ENCODE results near the gene HLA-DOB.
A peak's percentile ranks its signal among the peaks of the same experiment; 100 is the strongest.

HLA-DOB gene

GRCh38 chr6:32829495-32829894 lies 12.7 kb upstream of the HLA-DOB start:
- no peak overlapping the region for H3K4me3 ChIP-seq (ENCODE audit: low read length)
- no peaks in the 10 kb centered on the region for H3K36me3 ChIP-seq (ENCODE audit: control insufficient read depth, insufficient read depth, low read length)
- no peak overlapping the region for H2BK120ac ChIP-seq (ENCODE audit: low read depth, low read length)
- H2BK15ac ChIP-seq (replicated peaks; ENCODE audit: low read depth), result no peak overlapping the region
- H3K4me2 ChIP-seq (ENCODE audit: low read length), result no peak overlapping the region
- H3K27ac ChIP-seq (ENCODE audit: low read depth, low read length), result no peak overlapping the region
- no peak overlapping the region for H3K4ac ChIP-seq (ENCODE audit: low read depth, low read length)
- H4K8ac ChIP-seq (ENCODE audit: low read depth, low read length), result no peak overlapping the region
- no peaks in the 10 kb centered on the region for H3K79me1 ChIP-seq (ENCODE audit: low read length)
- no peaks in the 10 kb centered on the region for H3K79me2 ChIP-seq (ENCODE audit: control insufficient read depth, insufficient read depth, low read length)
- H2BK5ac ChIP-seq (ENCODE audit: low read length), result no peak overlapping the region
- peak; percentile 5 for DNase-seq
- H3K56ac ChIP-seq (ENCODE audit: low read length), result no peak overlapping the region
- H3K9ac ChIP-seq (ENCODE audit: low read length), result no peak overlapping the region
- no CpG with 5 or more reads among the region's 7 CpGs for WGBS (ENCODE audit: extremely low coverage, insufficient coverage, low lambda C conversion rate)
- no peak overlapping the region for H3K18ac ChIP-seq (ENCODE audit: low read length)
- no peak overlapping the region for H4K5ac ChIP-seq (ENCODE audit: low read length)
- H3K4me1 ChIP-seq (ENCODE audit: control insufficient read depth, low read depth, low read length), result no peaks in the 10 kb centered on the region
- no peak overlapping the region for H2AK5ac ChIP-seq (ENCODE audit: low read length)
- no peaks in the 10 kb centered on the region for H3K27me3 ChIP-seq (ENCODE audit: insufficient read depth, low read length, poor library complexity)
- H3K23ac ChIP-seq (ENCODE audit: low read length), result no peak overlapping the region

- DNase-seq, result no peak
- H2AK5ac ChIP-seq (ENCODE audit: low read length), result no peak overlapping the region
- H3K4me2 ChIP-seq (ENCODE audit: low read length), result no peak overlapping the region
- no peak overlapping the region for H4K8ac ChIP-seq (ENCODE audit: low read depth, low read length)
- no peaks in the 10 kb centered on the region for H3K4me1 ChIP-seq (ENCODE audit: control insufficient read depth, low read depth, low read length)
- no peak overlapping the region for H2BK120ac ChIP-seq (ENCODE audit: low read depth, low read length)
- H3K79me2 ChIP-seq (ENCODE audit: control insufficient read depth, insufficient read depth, low read length), result no peaks in the 10 kb centered on the region
- no peak overlapping the region for H3K4ac ChIP-seq (ENCODE audit: low read depth, low read length)
- H3K36me3 ChIP-seq (ENCODE audit: control insufficient read depth, insufficient read depth, low read length), result no peaks in the 10 kb centered on the region
- no peak overlapping the region for H3K9ac ChIP-seq (ENCODE audit: low read length)
- no peak overlapping the region for H3K18ac ChIP-seq (ENCODE audit: low read length)
- H4K5ac ChIP-seq (ENCODE audit: low read length), result no peak overlapping the region
- no peaks in the 10 kb centered on the region for H3K79me1 ChIP-seq (ENCODE audit: low read length)
- no peak overlapping the region for H3K4me3 ChIP-seq (ENCODE audit: low read length)
- H3K56ac ChIP-seq (ENCODE audit: low read length), result no peak overlapping the region
- H2BK15ac ChIP-seq (replicated peaks; ENCODE audit: low read depth), result no peak overlapping the region
- no CpG with 5 or more reads among the region's 3 CpGs for WGBS (ENCODE audit: extremely low coverage, insufficient coverage, low lambda C conversion rate)
- no peak overlapping the region for H2BK5ac ChIP-seq (ENCODE audit: low read length)
- H3K23ac ChIP-seq (ENCODE audit: low read length), result no peak overlapping the region
- no peaks in the 10 kb centered on the region for H3K27me3 ChIP-seq (ENCODE audit: insufficient read depth, low read length, poor library complexity)
- no peak overlapping the region for H3K27ac ChIP-seq (ENCODE audit: low read depth, low read length)
Measured at GRCh38 chr6:32827025-32827424, 10.2 kb upstream of the HLA-DOB start.

DNA sequence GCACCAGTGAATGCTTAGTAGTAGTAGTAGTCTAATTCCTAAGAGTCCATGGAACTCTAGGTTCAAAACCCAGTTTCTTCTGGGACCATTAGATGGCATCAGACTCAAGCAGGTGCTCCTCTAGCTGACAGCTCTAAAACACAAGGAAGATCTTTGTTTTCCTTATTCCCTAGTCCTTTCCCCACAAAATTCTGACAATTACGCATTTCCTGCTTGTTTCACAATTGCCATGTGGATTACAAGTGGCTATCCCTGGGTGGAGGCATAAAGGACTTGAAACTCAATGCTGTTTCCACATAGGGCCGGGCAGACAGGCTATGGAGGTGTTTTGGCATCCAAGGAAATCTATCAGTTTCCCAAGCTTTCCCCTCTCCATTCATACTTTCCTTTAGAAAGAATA lies 9.2 kb upstream of the HLA-DOB start:
- no peak overlapping the region for H3K4ac ChIP-seq (ENCODE audit: low read depth, low read length)
- H3K23ac ChIP-seq (ENCODE audit: low read length), result no peak overlapping the region
- no peak overlapping the region for H4K8ac ChIP-seq (ENCODE audit: low read depth, low read length)
- H3K56ac ChIP-seq (ENCODE audit: low read length), result no peak overlapping the region
- no peak overlapping the region for H3K4me2 ChIP-seq (ENCODE audit: low read length)
- H2BK5ac ChIP-seq (ENCODE audit: low read length), result no peak overlapping the region
- H2AK5ac ChIP-seq (ENCODE audit: low read length), result no peak overlapping the region
- no peak overlapping the region for H3K27ac ChIP-seq (ENCODE audit: low read depth, low read length)
- no CpG with 5 or more reads among the region's 2 CpGs for WGBS (ENCODE audit: extremely low coverage, insufficient coverage, low lambda C conversion rate)
- H3K79me2 ChIP-seq (ENCODE audit: control insufficient read depth, insufficient read depth, low read length), result no peaks in the 10 kb centered on the region
- H3K79me1 ChIP-seq (ENCODE audit: low read length), result no peaks in the 10 kb centered on the region
- no peak overlapping the region for H3K18ac ChIP-seq (ENCODE audit: low read length)
- H3K9ac ChIP-seq (ENCODE audit: low read length), result no peak overlapping the region
- no peaks in the 10 kb centered on the region for H3K4me1 ChIP-seq (ENCODE audit: control insufficient read depth, low read depth, low read length)
- H2BK120ac ChIP-seq (ENCODE audit: low read depth, low read length), result no peak overlapping the region
- no peaks in the 10 kb centered on the region for H3K36me3 ChIP-seq (ENCODE audit: control insufficient read depth, insufficient read depth, low read length)
- H2BK15ac ChIP-seq (replicated peaks; ENCODE audit: low read depth), result no peak overlapping the region
- H3K4me3 ChIP-seq (ENCODE audit: low read length), result no peak overlapping the region
- H4K5ac ChIP-seq (ENCODE audit: low read length), result no peak overlapping the region
- no peaks in the 10 kb centered on the region for H3K27me3 ChIP-seq (ENCODE audit: insufficient read depth, low read length, poor library complexity)
- peak; percentile 60 for DNase-seq

GRCh38 chr6:32819729-32820128 lies 2.9 kb upstream of the HLA-DOB start:
- Histone ChIP-seq H2BK120ac (ENCODE audit: low read depth, low read length) (no peak overlapping the region), H4K8ac (ENCODE audit: low read depth, low read length) (no peak overlapping the region), H3K27ac (ENCODE audit: low read depth, low read length) (no peak overlapping the region)

DNA sequence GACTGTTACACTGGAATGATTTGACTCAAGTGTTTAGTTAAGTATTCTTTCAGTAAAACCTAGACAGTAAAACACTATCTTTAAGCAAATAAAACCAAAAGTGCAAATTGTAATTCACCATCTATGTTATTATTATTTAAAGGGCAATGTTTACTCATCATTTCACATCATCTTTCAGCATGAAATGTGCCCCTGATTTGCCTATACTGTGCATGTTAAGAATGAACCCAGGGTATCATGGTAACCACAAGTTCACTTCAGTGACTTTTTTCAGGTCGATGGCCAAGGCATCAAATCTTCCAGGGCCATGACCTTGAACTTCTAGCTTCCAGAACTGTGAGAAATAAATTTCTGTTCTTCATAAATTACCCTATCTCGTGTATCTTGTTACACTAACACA lies 2.1 kb upstream of the HLA-DOB start:
- H3K27ac ChIP-seq (ENCODE audit: low read depth, low read length), result no peak overlapping the region
- no peak overlapping the region for H3K18ac ChIP-seq (ENCODE audit: low read length)
- no peaks in the 10 kb centered on the region for H3K4me1 ChIP-seq (ENCODE audit: control insufficient read depth, low read depth, low read length)
- no peaks in the 10 kb centered on the region for H3K36me3 ChIP-seq (ENCODE audit: control insufficient read depth, insufficient read depth, low read length)
- H2BK120ac ChIP-seq (ENCODE audit: low read depth, low read length), result no peak overlapping the region
- H3K4ac ChIP-seq (ENCODE audit: low read depth, low read length), result no peak overlapping the region
- no peak overlapping the region for H3K23ac ChIP-seq (ENCODE audit: low read length)
- H2AK5ac ChIP-seq (ENCODE audit: low read length), result no peak overlapping the region
- H3K56ac ChIP-seq (ENCODE audit: low read length), result no peak overlapping the region
- no peaks in the 10 kb centered on the region for H3K27me3 ChIP-seq (ENCODE audit: insufficient read depth, low read length, poor library complexity)
- no peak overlapping the region for H3K9ac ChIP-seq (ENCODE audit: low read length)
- H3K79me1 ChIP-seq (ENCODE audit: low read length), result no peaks in the 10 kb centered on the region
- WGBS (ENCODE audit: extremely low coverage, insufficient coverage, low lambda C conversion rate), result no CpG with 5 or more reads among the region's 2 CpGs
- no peak overlapping the region for H2BK15ac ChIP-seq (replicated peaks; ENCODE audit: low read depth)
- no peaks in the 10 kb centered on the region for H3K79me2 ChIP-seq (ENCODE audit: control insufficient read depth, insufficient read depth, low read length)
- no peak overlapping the region for H3K4me3 ChIP-seq (ENCODE audit: low read length)
- no peak for DNase-seq
- H3K4me2 ChIP-seq (ENCODE audit: low read length), result no peak overlapping the region
- no peak overlapping the region for H4K5ac ChIP-seq (ENCODE audit: low read length)
- H2BK5ac ChIP-seq (ENCODE audit: low read length), result no peak overlapping the region
- H4K8ac ChIP-seq (ENCODE audit: low read depth, low read length), result no peak overlapping the region

More at GRCh38 chr6:32819729-32820128, 2.9 kb upstream of the HLA-DOB start:
- H2BK15ac ChIP-seq (replicated peaks; ENCODE audit: low read depth), result no peak overlapping the region
- H4K5ac ChIP-seq (ENCODE audit: low read length), result no peak overlapping the region
- no peak overlapping the region for H3K9ac ChIP-seq (ENCODE audit: low read length)
- peak; percentile 52 for DNase-seq
- no peaks in the 10 kb centered on the region for H3K4me1 ChIP-seq (ENCODE audit: control insufficient read depth, low read depth, low read length)
- H3K27me3 ChIP-seq (ENCODE audit: insufficient read depth, low read length, poor library complexity), result no peaks in the 10 kb centered on the region
- H3K4me3 ChIP-seq (ENCODE audit: low read length), result no peak overlapping the region
- no CpG with 5 or more reads among the region's 3 CpGs for WGBS (ENCODE audit: extremely low coverage, insufficient coverage, low lambda C conversion rate)
- H3K23ac ChIP-seq (ENCODE audit: low read length), result no peak overlapping the region
- H3K18ac ChIP-seq (ENCODE audit: low read length), result no peak overlapping the region
- H3K36me3 ChIP-seq (ENCODE audit: control insufficient read depth, insufficient read depth, low read length), result no peaks in the 10 kb centered on the region
- H3K79me1 ChIP-seq (ENCODE audit: low read length), result no peaks in the 10 kb centered on the region
- H3K56ac ChIP-seq (ENCODE audit: low read length), result no peak overlapping the region
- no peak overlapping the region for H2BK5ac ChIP-seq (ENCODE audit: low read length)
- H3K79me2 ChIP-seq (ENCODE audit: control insufficient read depth, insufficient read depth, low read length), result no peaks in the 10 kb centered on the region
- H3K4me2 ChIP-seq (ENCODE audit: low read length), result no peak overlapping the region
- no peak overlapping the region for H2AK5ac ChIP-seq (ENCODE audit: low read length)
- no peak overlapping the region for H3K4ac ChIP-seq (ENCODE audit: low read depth, low read length)

DNA sequence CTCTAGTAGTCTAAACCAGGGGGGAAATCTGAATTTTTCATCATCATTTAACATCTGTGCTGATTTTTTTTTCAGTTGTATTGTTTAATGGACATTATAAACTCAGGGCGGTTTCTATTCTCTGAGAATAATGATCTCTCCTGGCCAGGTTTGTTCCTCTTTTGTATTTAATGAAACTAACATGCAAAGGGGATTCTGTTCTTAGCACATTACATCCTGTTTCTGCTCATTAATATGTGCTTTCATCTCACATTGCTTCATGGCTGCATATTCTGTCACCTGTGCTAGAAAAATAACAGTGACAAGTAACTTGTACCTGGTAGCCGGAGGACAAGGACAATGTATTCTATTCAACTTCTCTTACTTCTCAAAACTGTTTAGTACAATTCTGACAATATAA lies 806 bp downstream of the HLA-DOB start:
- Histone ChIP-seq H2BK120ac (ENCODE audit: low read depth, low read length) (no peak overlapping the region), H3K18ac (ENCODE audit: low read length) (no peak overlapping the region), H3K36me3 (ENCODE audit: control insufficient read depth, insufficient read depth, low read length) (no peaks in the 10 kb centered on the region), H3K79me1 (ENCODE audit: low read length) (no peaks in the 10 kb centered on the region), H2BK15ac (replicated peaks; ENCODE audit: low read depth) (no peak overlapping the region), H3K4ac (ENCODE audit: low read depth, low read length) (no peak overlapping the region), H3K4me3 (ENCODE audit: low read length) (no peak overlapping the region), H3K4me1 (ENCODE audit: control insufficient read depth, low read depth, low read length) (no peaks in the 10 kb centered on the region), H3K27ac (ENCODE audit: low read depth, low read length) (no peak overlapping the region), H2AK5ac (ENCODE audit: low read length) (no peak overlapping the region), H4K8ac (ENCODE audit: low read depth, low read length) (no peak overlapping the region), H4K5ac (ENCODE audit: low read length) (no peak overlapping the region), H3K27me3 (ENCODE audit: insufficient read depth, low read length, poor library complexity) (no peaks in the 10 kb centered on the region), H3K56ac (ENCODE audit: low read length) (no peak overlapping the region), H2BK5ac (ENCODE audit: low read length) (no peak overlapping the region), H3K4me2 (ENCODE audit: low read length) (no peak overlapping the region), H3K9ac (ENCODE audit: low read length) (no peak overlapping the region), H3K23ac (ENCODE audit: low read length) (no peak overlapping the region), H3K79me2 (ENCODE audit: control insufficient read depth, insufficient read depth, low read length) (no peaks in the 10 kb centered on the region)
- WGBS (ENCODE audit: extremely low coverage, insufficient coverage, low lambda C conversion rate), result no CpG with 5 or more reads among the region's 2 CpGs
- no peak for DNase-seq
